ENCODE data around the gene PRKN. TPM values are rescaled to one million over a fixed set of nuclear protein-coding genes. Genes with fewer than 3 reads are reported as not detected.

Gene PRKN
- total RNA-seq, 1 experiment from 2014 or later = 0.46 TPM

DNA sequence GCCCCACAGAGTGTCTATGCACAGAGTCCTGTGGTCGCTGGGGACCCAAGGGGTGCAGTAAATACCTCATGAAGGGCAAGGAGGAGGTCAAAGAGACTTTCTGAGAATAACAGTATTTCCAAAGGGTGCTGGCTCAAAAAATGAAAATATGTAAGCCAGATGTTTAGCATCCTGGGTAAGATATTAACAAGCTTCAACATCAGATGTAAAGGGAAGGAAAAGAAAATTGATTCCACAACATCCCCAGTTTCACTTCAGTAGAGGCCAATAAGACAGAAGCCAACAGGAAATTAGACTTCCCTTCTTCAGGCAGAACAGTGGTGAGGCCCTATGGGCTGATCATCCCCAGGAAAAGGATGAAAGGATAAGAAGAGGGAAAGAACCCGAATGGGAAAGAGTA, 434.7 kb downstream of the PRKN start:
- no peaks in the 10 kb centered on the region for H3K27me3 ChIP-seq (ENCODE audit: control insufficient read depth, insufficient read depth, low read length)
- intact Hi-C loops (cut with micrococcal nuclease; ENCODE audit: unreplicated experiment) (no loop called here), in situ Hi-C loops (cut with HindIII; ENCODE audit: low pct_unique_long_range_greater_than_20kb, low sequenced_read_pairs) (no loop called here)
- ChIA-PET POLR2A (no interaction called here), CTCF (no interaction called here)
- TF ChIP-seq CTCF (IDR thresholded peaks at IDR 0.05) = no peak
- TF ChIP-seq SIN3A (IDR thresholded peaks at IDR 0.05; ENCODE audit: borderline replicate concordance, insufficient read depth, low read depth, low read length) = no peak
- TF ChIP-seq POLR2AphosphoS5 (IDR thresholded peaks at IDR 0.05; ENCODE audit: low read depth, low read length) = no peak
- no peak for TF ChIP-seq TCF7L2 (IDR thresholded peaks at IDR 0.05; ENCODE audit: low read depth, low read length)
- no peak for TF ChIP-seq REST (IDR thresholded peaks at IDR 0.05; ENCODE audit: insufficient read depth in 1 of 2, low read depth in 2 of 2, low read length in 1 of 2)
- H3K27ac ChIP-seq (ENCODE audit: low read length) = no peak overlapping the region
- H3K4me1 ChIP-seq (ENCODE audit: control insufficient read depth, insufficient read depth, low read length) = no peaks in the 10 kb centered on the region
- no TSS peak for BruUV-seq (replicated peaks)
- H3K4me3 ChIP-seq (ENCODE audit: low read depth in 2 of 2, low read length in 2 of 2) = no peak overlapping the region
- H3K9me3 ChIP-seq (ENCODE audit: control insufficient read depth, insufficient read depth, low read depth, low read length) = no peaks in the 10 kb centered on the region
- ATAC-seq (no peak), DNase-seq (ENCODE audit: low read depth, low spot score) (no peak)
- H3K36me3 ChIP-seq (ENCODE audit: control insufficient read depth, insufficient read depth, low read length) = no peaks in the 10 kb centered on the region

GRCh38 chr6:162290846-162291465, 436.6 kb downstream of the PRKN start:
- Histone ChIP-seq H3K9me3 (ENCODE audit: control insufficient read depth, insufficient read depth, low read depth, low read length) (no peaks in the 10 kb centered on the region), H3K27me3 (ENCODE audit: control insufficient read depth, insufficient read depth, low read length) (no peaks in the 10 kb centered on the region), H3K4me3 (ENCODE audit: low read depth in 2 of 2, low read length in 2 of 2) (no peak overlapping the region), H3K36me3 (ENCODE audit: control insufficient read depth, insufficient read depth, low read length) (no peaks in the 10 kb centered on the region), H3K4me1 (ENCODE audit: control insufficient read depth, insufficient read depth, low read length) (no peaks in the 10 kb centered on the region), H3K27ac (ENCODE audit: low read length) (no peak overlapping the region)
- TF ChIP-seq SIN3A (IDR thresholded peaks at IDR 0.05; ENCODE audit: borderline replicate concordance, insufficient read depth, low read depth, low read length) (no peak), CTCF (IDR thresholded peaks at IDR 0.05) (no peak), TCF7L2 (IDR thresholded peaks at IDR 0.05; ENCODE audit: low read depth, low read length) (no peak), POLR2AphosphoS5 (IDR thresholded peaks at IDR 0.05; ENCODE audit: low read depth, low read length) (no peak), REST (IDR thresholded peaks at IDR 0.05; ENCODE audit: insufficient read depth in 1 of 2, low read depth in 2 of 2, low read length in 1 of 2) (no peak)
- no peak for DNase-seq (ENCODE audit: low read depth, low spot score)
- POLR2A ChIA-PET = no interaction called here
- ATAC-seq = no peak
- in situ Hi-C loops (cut with HindIII; ENCODE audit: low pct_unique_long_range_greater_than_20kb, low sequenced_read_pairs) = no loop called here
- CTCF ChIA-PET = no interaction called here
- intact Hi-C loops (cut with micrococcal nuclease; ENCODE audit: unreplicated experiment) = no loop called here
- no TSS peak for BruUV-seq (replicated peaks)
